ENCODE results near the gene HDLBP. TPM values are rescaled to one million over a fixed set of nuclear protein-coding genes. Genes with fewer than 3 reads are reported as not detected.

HDLBP gene
- total RNA-seq, 1 experiment from 2014 or later: 510 TPM

- Histone ChIP-seq H3K4me3 (ENCODE audit: low read depth, low read length, poor library complexity, severe bottlenecking) (no peak overlapping the region), H3K36me3 (ENCODE audit: insufficient read depth, low read length, poor library complexity, severe bottlenecking) (peaks cover 88% of the 10 kb centered on the region)
- intact Hi-C loops (cut with micrococcal nuclease; ENCODE audit: unreplicated experiment): no loop called here
These were observed 35.6 kb upstream of the HDLBP start for GRCh38 chr2:241350878-241351639.

GRCh38 chr2:241350530-241350877, 35.0 kb upstream of the HDLBP start:
- H3K36me3 ChIP-seq (ENCODE audit: insufficient read depth, low read length, poor library complexity, severe bottlenecking): peaks cover 94% of the 10 kb centered on the region
- no TSS peak for BruUV-seq (replicated peaks)
- no peak overlapping the region for H3K4me3 ChIP-seq (ENCODE audit: low read depth, low read length, poor library complexity, severe bottlenecking)
- intact Hi-C loops (cut with micrococcal nuclease; ENCODE audit: unreplicated experiment): no loop called here
- no peak overlapping the region for H3K27ac ChIP-seq (ENCODE audit: low read depth, low read length, poor library complexity, severe bottlenecking)
- ChIA-PET CTCF (interaction anchor here (0.6 kb wide), 1 partner anchor 42 kb away, joined by 3 read pairs; no protein-coding TSS in a partner anchor), POLR2A (ENCODE audit: low non-redundant PET) (no interaction called here)
- peaks cover 9% of the 10 kb centered on the region for H3K4me1 ChIP-seq (ENCODE audit: insufficient read depth, low read length, poor library complexity, severe bottlenecking)
- TF ChIP-seq EZH2 (IDR thresholded peaks at IDR 0.05; ENCODE audit: borderline replicate concordance, low read depth, low read length, poor library complexity, severe bottlenecking) (no peak), CTCF (conservative IDR thresholded peaks at IDR 0.05; ENCODE audit: low read depth, low read length) (no peak)
- H3K9me3 ChIP-seq (ENCODE audit: low read depth, low read length, poor library complexity, severe bottlenecking): no peaks in the 10 kb centered on the region
- H3K27me3 ChIP-seq (replicated peaks; ENCODE audit: insufficient read depth, low read depth, low read length, poor library complexity): no peaks in the 10 kb centered on the region
- DNase-seq (ENCODE audit: low spot score): no peak

More at GRCh38 chr2:241350878-241351639, 35.6 kb upstream of the HDLBP start:
- ChIA-PET CTCF (interaction anchor here (0.6 kb wide), 1 partner anchor 41 kb away, joined by 3 read pairs; no protein-coding TSS in a partner anchor), POLR2A (ENCODE audit: low non-redundant PET) (no interaction called here)
- H3K27ac ChIP-seq (ENCODE audit: low read depth, low read length, poor library complexity, severe bottlenecking): no peak overlapping the region
- peaks cover 9% of the 10 kb centered on the region for H3K4me1 ChIP-seq (ENCODE audit: insufficient read depth, low read length, poor library complexity, severe bottlenecking)
- no peaks in the 10 kb centered on the region for H3K9me3 ChIP-seq (ENCODE audit: low read depth, low read length, poor library complexity, severe bottlenecking)
- H3K27me3 ChIP-seq (replicated peaks; ENCODE audit: insufficient read depth, low read depth, low read length, poor library complexity): no peaks in the 10 kb centered on the region
- no peak for TF ChIP-seq EZH2 (IDR thresholded peaks at IDR 0.05; ENCODE audit: borderline replicate concordance, low read depth, low read length, poor library complexity, severe bottlenecking)
- no peak for TF ChIP-seq CTCF (conservative IDR thresholded peaks at IDR 0.05; ENCODE audit: low read depth, low read length)
- no peak for DNase-seq (ENCODE audit: low spot score)
- no TSS peak for BruUV-seq (replicated peaks)

GRCh38 chr2:241349941-241350340, 34.5 kb upstream of the HDLBP start:
- Histone ChIP-seq H3K4me1 (ENCODE audit: insufficient read depth, low read length, poor library complexity, severe bottlenecking) (peaks cover 7% of the 10 kb centered on the region), H3K9me3 (ENCODE audit: low read depth, low read length, poor library complexity, severe bottlenecking) (no peaks in the 10 kb centered on the region), H3K27me3 (replicated peaks; ENCODE audit: insufficient read depth, low read depth, low read length, poor library complexity) (no peaks in the 10 kb centered on the region), H3K36me3 (ENCODE audit: insufficient read depth, low read length, poor library complexity, severe bottlenecking) (peaks cover 100% of the 10 kb centered on the region), H3K27ac (ENCODE audit: low read depth, low read length, poor library complexity, severe bottlenecking) (no peak overlapping the region), H3K4me3 (ENCODE audit: low read depth, low read length, poor library complexity, severe bottlenecking) (no peak overlapping the region)
- BruUV-seq (replicated peaks): no TSS peak
- TF ChIP-seq EZH2 (IDR thresholded peaks at IDR 0.05; ENCODE audit: borderline replicate concordance, low read depth, low read length, poor library complexity, severe bottlenecking) (no peak), CTCF (conservative IDR thresholded peaks at IDR 0.05; ENCODE audit: low read depth, low read length) (no peak)
- ChIA-PET CTCF (no interaction called here), POLR2A (ENCODE audit: low non-redundant PET) (no interaction called here)
- no peak for DNase-seq (ENCODE audit: low spot score)
- intact Hi-C loops (cut with micrococcal nuclease; ENCODE audit: unreplicated experiment): no loop called here
